ENCODE data around the gene GFY.

GFY gene

DNA sequence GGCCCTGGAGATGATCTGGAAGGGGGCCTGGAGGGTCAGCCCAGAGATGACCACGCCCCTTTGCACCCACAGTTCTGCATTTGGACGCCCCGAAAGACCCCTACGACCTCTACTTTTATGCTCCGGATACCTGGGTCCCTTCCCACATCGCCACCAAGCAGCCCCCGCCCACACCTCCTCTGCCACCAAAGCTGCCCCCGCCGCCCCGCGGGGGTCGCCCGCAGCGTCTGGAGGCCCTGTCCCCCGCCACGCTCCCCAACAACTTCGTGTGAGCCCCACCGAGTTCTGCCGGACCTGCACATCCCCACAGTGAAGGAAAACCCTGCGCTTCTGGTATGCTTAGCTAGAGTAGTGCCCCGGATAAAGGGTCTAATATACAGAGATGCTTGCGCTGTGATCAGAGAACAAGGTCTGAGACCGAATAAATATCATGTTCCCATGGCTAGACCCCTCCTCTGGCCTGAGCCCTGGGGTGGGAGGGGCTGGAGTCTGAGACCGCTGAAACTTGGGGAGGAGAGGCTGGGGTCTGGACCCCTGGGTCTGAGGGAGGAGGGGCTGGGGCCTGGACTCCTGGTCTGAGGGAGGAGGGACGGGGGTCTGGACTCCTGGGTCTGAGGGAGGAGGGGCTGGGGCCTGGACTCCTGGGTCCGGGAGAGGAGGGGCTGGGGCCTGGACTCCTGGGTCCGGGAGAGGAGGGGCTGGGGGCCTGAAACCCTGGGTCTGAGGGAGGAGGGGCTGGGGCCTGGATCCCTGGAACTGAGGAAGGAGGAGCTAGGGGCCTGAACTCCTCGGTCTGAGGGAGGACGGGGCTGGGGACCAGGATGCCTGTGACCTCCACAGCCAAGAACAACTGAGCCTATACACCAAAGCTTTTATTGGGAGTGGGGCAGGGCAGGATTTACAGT, 3.6 kb downstream of the GFY start:
- no peak for DNase-seq

DNA sequence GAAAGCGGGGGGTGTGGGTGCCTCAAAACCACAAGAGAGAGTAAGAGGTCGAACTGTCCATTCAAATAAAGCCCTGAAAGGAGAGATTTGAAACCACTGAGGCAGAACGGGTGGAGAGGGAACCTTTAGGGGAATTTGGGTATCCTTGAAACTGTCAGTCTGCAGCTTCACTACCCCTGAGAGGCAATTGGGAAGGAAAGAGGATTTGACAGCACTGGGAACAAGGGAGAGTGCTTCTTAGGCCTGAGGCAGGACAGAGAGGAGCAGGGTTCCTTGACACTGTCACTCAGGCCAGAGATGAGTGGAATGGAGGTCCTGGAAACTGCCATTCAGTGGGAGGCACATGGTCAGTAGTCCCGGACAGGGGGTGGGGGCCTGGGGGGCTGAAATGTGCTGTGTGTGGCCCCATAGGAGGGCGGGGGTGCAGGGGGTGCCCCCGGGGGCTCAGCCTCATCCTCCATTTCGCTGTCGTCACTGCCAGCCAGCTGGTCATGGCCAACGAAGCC, 5.0 kb downstream of the GFY start:
- no peak for DNase-seq

DNA sequence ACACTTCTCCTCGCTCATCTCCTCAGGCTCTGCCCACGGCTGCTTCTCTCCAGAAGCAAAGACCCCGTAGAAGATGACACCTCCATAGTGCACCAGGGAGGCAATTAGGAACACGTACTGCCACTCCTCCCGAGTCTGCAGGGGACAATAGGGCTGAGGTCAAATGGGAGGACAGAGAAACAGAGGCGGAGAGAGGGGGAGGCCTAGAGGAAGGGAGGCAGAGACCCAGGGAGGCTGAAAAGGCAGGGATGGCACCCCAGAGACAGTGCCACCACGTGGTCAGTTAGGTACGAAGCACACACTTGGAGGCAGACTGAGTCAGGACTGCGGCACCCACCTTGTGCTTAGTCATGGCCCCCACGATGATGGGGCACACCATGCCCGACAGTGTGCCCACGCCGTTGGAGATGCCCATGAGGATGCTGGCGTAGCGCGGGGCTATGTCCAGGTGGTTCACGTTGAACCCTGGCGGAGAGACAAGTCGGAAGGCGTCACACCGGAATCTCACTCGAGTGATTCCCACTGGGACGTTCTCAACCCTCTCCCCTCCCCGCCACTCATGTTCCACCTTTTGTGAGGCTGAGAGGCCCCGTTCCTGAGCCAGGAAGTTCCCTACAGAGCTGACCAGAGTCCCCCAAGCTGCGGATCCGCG, 5.6 kb downstream of the GFY start:
- DNase-seq, result no peak

GRCh38 chr19:49431330-49431749, 6.2 kb downstream of the GFY start:
- no peak for DNase-seq

GRCh38 chr19:49432141-49433073, 7.2 kb downstream of the GFY start:
- DNase-seq, result no peak

- no peak for DNase-seq
Observed at GRCh38 chr19:49433240-49433901, 8.2 kb downstream of the GFY start.

GRCh38 chr19:49434907-49435583, 9.9 kb downstream of the GFY start:
- DNase-seq, result no peak

GRCh38 chr19:49435670-49436069, 10.5 kb downstream of the GFY start:
- DNase-seq, result no peak

- DNase-seq, result peak in 1 of 2 donors; percentile 65
Observed at GRCh38 chr19:49436381-49437017, 11.3 kb downstream of the GFY start.

- DNase-seq, result no peak
Observed at GRCh38 chr19:49437231-49437630, 12.0 kb downstream of the GFY start.

- DNase-seq, result no peak
Observed at GRCh38 chr19:49438261-49438660, 13.1 kb downstream of the GFY start.

DNA sequence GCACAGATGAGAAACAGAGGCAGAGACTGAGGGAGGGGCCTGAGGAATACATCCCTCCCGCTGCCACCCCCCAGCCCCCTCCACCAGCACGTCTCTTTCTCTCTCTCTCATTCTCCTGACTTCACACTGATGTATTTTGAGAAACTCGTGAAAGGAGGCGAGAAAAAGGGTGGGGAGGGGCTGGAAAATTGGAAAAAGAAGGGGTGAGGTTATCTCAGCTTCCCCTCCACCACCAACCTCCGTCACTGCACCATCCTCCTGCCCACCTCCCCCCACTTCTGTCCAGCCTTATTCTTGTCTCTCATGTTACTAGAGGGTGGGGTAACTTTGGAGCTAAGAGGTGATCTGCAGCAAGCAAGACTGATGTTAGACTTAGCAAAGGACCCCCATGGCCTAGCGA, 14.6 kb downstream of the GFY start:
- no peak for DNase-seq

GRCh38 chr19:49440439-49441209, 15.4 kb downstream of the GFY start:
- no peak for DNase-seq

DNA sequence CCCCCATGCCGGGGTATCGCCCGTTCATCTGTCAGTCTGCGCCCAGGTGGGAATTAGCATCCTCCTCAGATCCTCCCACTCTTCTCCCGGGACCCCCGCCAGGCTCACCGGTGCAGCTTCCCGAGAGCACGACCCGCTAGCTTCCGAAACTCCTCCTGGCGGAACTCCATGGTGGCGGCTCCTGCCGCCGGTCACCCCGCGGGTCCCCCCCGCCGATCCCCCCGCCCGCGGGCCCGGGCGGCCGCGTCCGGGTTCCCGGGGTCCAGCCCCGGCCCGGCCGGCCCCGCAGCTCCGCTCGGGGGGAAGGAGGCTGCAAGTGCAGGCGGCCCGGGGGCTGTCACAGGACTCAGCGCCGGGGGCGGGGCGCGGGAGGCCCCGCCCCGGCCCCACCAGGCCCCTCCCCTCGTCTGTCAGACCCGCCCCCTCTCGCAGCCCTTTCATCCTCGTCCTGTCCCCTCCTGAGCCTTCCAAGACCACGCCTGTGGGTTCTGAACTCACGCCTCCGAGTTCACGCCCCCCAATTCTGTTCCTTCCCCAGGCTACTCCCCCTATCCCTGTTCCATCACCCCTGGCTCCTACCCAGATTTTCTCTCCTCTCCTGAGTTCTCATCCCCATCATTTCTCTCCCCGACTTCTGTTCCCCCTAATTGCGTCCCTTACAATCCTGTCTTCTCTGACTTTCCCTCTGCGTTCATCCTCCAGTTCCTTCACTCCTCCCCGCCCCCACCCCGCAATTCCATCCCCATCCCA, 16.2 kb downstream of the GFY start, which contains the start of gene SLC17A7:
Gene SLC17A7 (minus strand): TSS at position 318 of the 750 bp plus-strand sequence. CDS start 148 bp downstream, at position 170.
- DNase-seq, result peak in 1 of 2 donors; percentile 50

- DNase-seq, result no peak
Observed at GRCh38 chr19:49441960-49442350, 16.8 kb downstream of the GFY start.

DNA sequence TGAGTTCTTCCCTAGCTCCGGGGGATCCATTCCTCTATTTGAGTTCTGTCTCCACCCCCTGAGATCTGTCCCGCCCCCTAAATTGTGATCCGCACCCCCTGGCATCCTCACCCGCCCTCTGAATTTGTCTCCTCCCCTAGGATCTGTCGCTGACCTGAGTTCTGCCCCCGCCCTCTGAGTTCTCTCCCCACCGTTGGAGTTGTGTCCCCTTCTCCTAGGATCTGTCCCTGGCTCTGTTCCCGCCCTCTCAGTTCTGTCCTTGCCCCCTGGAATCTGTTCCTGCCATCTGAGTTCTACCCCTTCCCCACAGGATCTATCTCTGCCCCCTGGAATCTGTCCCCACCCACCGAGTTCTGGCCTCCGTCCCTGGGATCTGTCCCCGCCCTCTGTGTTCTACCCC, 17.2 kb downstream of the GFY start:
- DNase-seq, result no peak

- DNase-seq, result peak; percentile 61 to 64
Observed at GRCh38 chr19:49442771-49443365, 17.7 kb downstream of the GFY start.

GRCh38 chr19:49443366-49444099, 18.3 kb downstream of the GFY start:
- DNase-seq, result peak; percentile 92 to 94

All from stimulated activated CD4-positive, alpha-beta T cell treated with anti-CD3 and anti-CD28 coated beads, Interleukin-2, amount 100 ng/mL, for 48 hours (primary cell).